NCI-H446 treated with DMSO at 0.1 percent for 48 hours (cell line): Measurements from ENCODE around the gene CES3.
"Not testable (repeated sequence)": the region's sequence is repeated elsewhere in the genome, so short reads cannot be mapped to it uniquely, and the experiment has no call there.

Experiments used
- DNase-seq: peaks from one replicate; lab custom pipeline; 2025; lab: John Stamatoyannopoulos, UW

CES3 gene

GRCh38 chr16:66926171-66926947, 34.7 kb upstream of the CES3 start:
- peak; percentile 14 for DNase-seq

GRCh38 chr16:66926961-66927436, 34.1 kb upstream of the CES3 start:
- no peak for DNase-seq

- DNase-seq: no peak
Observed at GRCh38 chr16:66927918-66928649, 33.0 kb upstream of the CES3 start.

GRCh38 chr16:66928702-66929388, 32.2 kb upstream of the CES3 start:
- DNase-seq: no peak

GRCh38 chr16:66930189-66930588, 30.9 kb upstream of the CES3 start:
- DNase-seq: no peak

- no peak for DNase-seq
Observed at GRCh38 chr16:66931665-66932064, 29.4 kb upstream of the CES3 start.

GRCh38 chr16:66932076-66932475, 29.0 kb upstream of the CES3 start:
- no peak for DNase-seq

- DNase-seq: no peak
Observed at GRCh38 chr16:66933776-66934137, 27.3 kb upstream of the CES3 start.

- peak; percentile 17 for DNase-seq
Observed at GRCh38 chr16:66934138-66934838, 26.8 kb upstream of the CES3 start, which contains the start of gene CIAO2B. CIAO2B (minus strand) TSS chr16:66934402; CDS start chr16:66934364, 38 bp downstream.

GRCh38 chr16:66934839-66935313, 26.2 kb upstream of the CES3 start:
- DNase-seq: not testable (repeated sequence)

- no peak for DNase-seq
Observed at GRCh38 chr16:66935314-66936011, 25.6 kb upstream of the CES3 start, which contains the start of gene CES2. CES2 (plus strand) TSS chr16:66935516; CDS start chr16:66935636, 120 bp downstream.

GRCh38 chr16:66936462-66936861, 24.6 kb upstream of the CES3 start:
- no peak for DNase-seq

- DNase-seq: no peak
Observed at GRCh38 chr16:66936889-66937554, 24.0 kb upstream of the CES3 start.

- no peak for DNase-seq
Observed at GRCh38 chr16:66937725-66938337, 23.2 kb upstream of the CES3 start.

- DNase-seq: no peak
Observed at GRCh38 chr16:66939366-66939765, 21.7 kb upstream of the CES3 start.

- DNase-seq: no peak
Observed at GRCh38 chr16:66940236-66940635, 20.8 kb upstream of the CES3 start.

- no peak for DNase-seq
Observed at GRCh38 chr16:66942981-66943380, 18.1 kb upstream of the CES3 start.

- DNase-seq: no peak
Observed at GRCh38 chr16:66943426-66944053, 17.5 kb upstream of the CES3 start.

GRCh38 chr16:66944054-66944441, 17.0 kb upstream of the CES3 start:
- no peak for DNase-seq

- DNase-seq: not testable (repeated sequence)
Observed at GRCh38 chr16:66944971-66945370, 16.1 kb upstream of the CES3 start.
